GM18508 (cell line): ENCODE data around the gene DBR1.

Experiments
- ATAC-seq: cut with Tn5 transposase; IDR thresholded peaks from one replicate; pipeline ENCODE4 v1.9.1; 2021; ENCODE audit warnings: moderate number of reproducible peaks; ENCODE audit not compliant: insufficient read depth, unreplicated experiment

DBR1 gene

GRCh38 chr3:138174421-138175131, at the start of gene DBR1:
DBR1 (minus strand) TSS chr3:138174921; CDS start chr3:138174795, 126 bp downstream.
- ATAC-seq: peak; percentile 76

GRCh38 chr3:138222942-138223287, 48.2 kb upstream of the DBR1 start:
- ATAC-seq: no peak

GRCh38 chr3:138222131-138222941, 47.6 kb upstream of the DBR1 start:
- no peak for ATAC-seq

- ATAC-seq: no peak
These were observed 46.1 kb upstream of the DBR1 start for GRCh38 chr3:138220788-138221187.

- no peak for ATAC-seq
These were observed 45.5 kb upstream of the DBR1 start for GRCh38 chr3:138220242-138220641.

- ATAC-seq: no peak
These were observed 44.5 kb upstream of the DBR1 start for GRCh38 chr3:138219255-138219654.

GRCh38 chr3:138213398-138214085, 38.8 kb upstream of the DBR1 start:
- no peak for ATAC-seq

GRCh38 chr3:138210528-138210927, 35.8 kb upstream of the DBR1 start:
- ATAC-seq: no peak

GRCh38 chr3:138206196-138206595, 31.5 kb upstream of the DBR1 start:
- ATAC-seq: no peak

- no peak for ATAC-seq
These were observed 30.8 kb upstream of the DBR1 start for GRCh38 chr3:138205527-138205926.

- no peak for ATAC-seq
These were observed 29.2 kb upstream of the DBR1 start for GRCh38 chr3:138203938-138204337.

GRCh38 chr3:138202945-138203701, 28.4 kb upstream of the DBR1 start:
- ATAC-seq: no peak

- no peak for ATAC-seq
These were observed 25.7 kb upstream of the DBR1 start for GRCh38 chr3:138200424-138200823.

GRCh38 chr3:138199851-138200250, 25.1 kb upstream of the DBR1 start:
- no peak for ATAC-seq

GRCh38 chr3:138197524-138197923, 22.8 kb upstream of the DBR1 start:
- ATAC-seq: no peak

- ATAC-seq: no peak
These were observed 22.3 kb upstream of the DBR1 start for GRCh38 chr3:138197058-138197457.

GRCh38 chr3:138196023-138196422, 21.3 kb upstream of the DBR1 start:
- ATAC-seq: no peak

- no peak for ATAC-seq
These were observed 20.8 kb upstream of the DBR1 start for GRCh38 chr3:138195481-138195880.

- no peak for ATAC-seq
These were observed 13.5 kb upstream of the DBR1 start for GRCh38 chr3:138188013-138188730.
